Endodermal cell (in vitro differentiated cells): Measurements from ENCODE around the gene FLCN. TPM values are rescaled to one million over a fixed set of nuclear protein-coding genes. Genes with fewer than 3 reads are reported as not detected.
A peak's percentile ranks its signal among the peaks of the same experiment; 100 is the strongest.

ENCODE experiments used
- DNase-seq: peaks from one replicate; pipeline ENCODE4 v3.0.0-alpha.2; 2017
- H3K27ac ChIP-seq: 2 replicates; pipeline ENCODE4 v1.5.1; 2013; ENCODE audit warnings: mild to moderate bottlenecking, low read depth, low read length, moderate library complexity
- H3K27me3 ChIP-seq: 2 replicates; pipeline ENCODE4 v1.6.1; 2013; ENCODE audit warnings: mild to moderate bottlenecking, low read length, moderate library complexity; ENCODE audit not compliant: insufficient read depth, control insufficient read depth, poor library complexity, severe bottlenecking
- H3K36me3 ChIP-seq: 2 replicates; pipeline ENCODE4 v1.7.0; 2013; ENCODE audit warnings: mild to moderate bottlenecking, low read length, moderate library complexity; ENCODE audit not compliant: control insufficient read depth, insufficient read depth
- H3K4me1 ChIP-seq: one replicate; pipeline ENCODE4 v1.7.0; 2013; ENCODE audit warnings: low read length; ENCODE audit not compliant: control insufficient read depth, insufficient read depth
- H3K4me3 ChIP-seq: 2 replicates; pipeline ENCODE4 v1.5.1; 2013; ENCODE audit warnings: mild to moderate bottlenecking, low read length, moderate library complexity
- H3K9ac ChIP-seq: 2 replicates; pipeline ENCODE4 v1.6.1; 2013; ENCODE audit warnings: mild to moderate bottlenecking, low read length, moderate library complexity; ENCODE audit not compliant: poor library complexity, severe bottlenecking; ENCODE audit errors: extremely low read depth
- H3K9me3 ChIP-seq: 2 replicates; pipeline ENCODE4 v1.6.1; 2013; ENCODE audit warnings: mild to moderate bottlenecking, low read length, moderate library complexity; ENCODE audit not compliant: control insufficient read depth
- H3K27ac Mint-ChIP-seq: 2 replicates; pipeline ENCODE4 v1.8.0; 2020; ENCODE audit warnings: mixed read lengths
- H3K27me3 Mint-ChIP-seq: 2 replicates; pipeline ENCODE4 v1.8.0; 2021; ENCODE audit warnings: mild to moderate bottlenecking, mixed read lengths; ENCODE audit not compliant: insufficient read depth
- H3K36me3 Mint-ChIP-seq: 2 replicates; pipeline ENCODE4 v1.8.0; 2020; ENCODE audit warnings: low read depth, mixed read lengths
- H3K4me1 Mint-ChIP-seq: 2 replicates; pipeline ENCODE4 v1.8.0; 2020; ENCODE audit warnings: mixed read lengths
- H3K4me3 Mint-ChIP-seq: 2 replicates; pipeline ENCODE4 v1.8.0; 2020; ENCODE audit warnings: mild to moderate bottlenecking, moderate library complexity, mixed read lengths
- H3K9me3 Mint-ChIP-seq: 2 replicates; pipeline ENCODE4 v1.8.0; 2020; ENCODE audit warnings: mild to moderate bottlenecking, mixed read lengths
- CTCF ChIP-seq: fragments of 200-600 bp; sonication (generic); conservative IDR thresholded peaks from 2 replicates; pipeline ENCODE4 v1.5.0; 2021; ENCODE audit warnings: antibody characterized with exemption, mild to moderate bottlenecking
- WGBS, 2 experiments: methylation state at CpG; one replicate each; pipeline versions ENCODE4 v1.1.5 to v1.1.7; 2013; ENCODE audit warnings: missing lambda C conversion rate in 2 of 2, mixed read lengths in 1 of 2; ENCODE audit not compliant: insufficient coverage in 1 of 2, insufficient read length in 1 of 2; 5-methylcytosine and 5-hydroxymethylcytosine counted together
- long read RNA-seq, 4 experiments: library from polyadenylated mRNA in 2 of 4; library from RNA in 1 of 4; library from capped mRNA in 1 of 4; stranded (forward) in 3 of 4; unstranded in 1 of 4; transcript quantifications; one replicate each; pipeline ENCODE4 v2.0.0, GENCODE V29; 2020 to 2021; ENCODE audit warnings: inconsistent platforms in 1 of 4
- polyA plus RNA-seq, 2 experiments: library from polyadenylated mRNA; stranded (reverse); fragments of 50-300 nt; gene quantifications; one replicate each; pipeline ENCODE4 v1.2.3, GENCODE V29; 2013
- total RNA-seq, 2 donors: library from RNA; stranded (reverse); fragmentation: NEBNext Ultra II Directional in 1 of 2; extraction: Animal tissue kit (Norgen Biotek cat#: 25700) in 1 of 2; gene quantifications; 2 replicates in 1 of 2; 3 replicates in 1 of 2; pipeline ENCODE4 v1.2.1, GENCODE V29; 2021

FLCN gene
- total RNA-seq: 10 to 100 TPM; 41.8 to 47.2 TPM
- polyA plus RNA-seq (2013, experiment 1 of 2): 22.6 TPM
- 19.6 TPM for polyA plus RNA-seq (2013, experiment 2 of 2)
- long read RNA-seq, experiment 1: 0 reads
- long read RNA-seq, experiment 2, transcript FLCN-201 (14 exons, 3,638 nt): major isoform, 7 of 10 reads
- long read RNA-seq, experiment 2, partial matches to known transcripts: 2 of 10 reads
- long read RNA-seq, experiment 2, other reads (novel, unspliced or antisense): 1 of 10 reads
- long read RNA-seq, experiment 3, transcript FLCN-203 (8 exons, 1,692 nt): minor isoform, 10 of 86 reads
- long read RNA-seq, experiment 3, transcript FLCN-201 (14 exons, 3,638 nt): major isoform, 49 of 86 reads
- long read RNA-seq, experiment 3, partial matches to known transcripts: 5 of 86 reads
- long read RNA-seq, experiment 3, other reads (novel, unspliced or antisense): 22 of 86 reads
- long read RNA-seq, experiment 4, partial matches to known transcripts: 0 of 1 reads
- long read RNA-seq, experiment 4, other reads (novel, unspliced or antisense): 0 of 1 reads

DNA sequence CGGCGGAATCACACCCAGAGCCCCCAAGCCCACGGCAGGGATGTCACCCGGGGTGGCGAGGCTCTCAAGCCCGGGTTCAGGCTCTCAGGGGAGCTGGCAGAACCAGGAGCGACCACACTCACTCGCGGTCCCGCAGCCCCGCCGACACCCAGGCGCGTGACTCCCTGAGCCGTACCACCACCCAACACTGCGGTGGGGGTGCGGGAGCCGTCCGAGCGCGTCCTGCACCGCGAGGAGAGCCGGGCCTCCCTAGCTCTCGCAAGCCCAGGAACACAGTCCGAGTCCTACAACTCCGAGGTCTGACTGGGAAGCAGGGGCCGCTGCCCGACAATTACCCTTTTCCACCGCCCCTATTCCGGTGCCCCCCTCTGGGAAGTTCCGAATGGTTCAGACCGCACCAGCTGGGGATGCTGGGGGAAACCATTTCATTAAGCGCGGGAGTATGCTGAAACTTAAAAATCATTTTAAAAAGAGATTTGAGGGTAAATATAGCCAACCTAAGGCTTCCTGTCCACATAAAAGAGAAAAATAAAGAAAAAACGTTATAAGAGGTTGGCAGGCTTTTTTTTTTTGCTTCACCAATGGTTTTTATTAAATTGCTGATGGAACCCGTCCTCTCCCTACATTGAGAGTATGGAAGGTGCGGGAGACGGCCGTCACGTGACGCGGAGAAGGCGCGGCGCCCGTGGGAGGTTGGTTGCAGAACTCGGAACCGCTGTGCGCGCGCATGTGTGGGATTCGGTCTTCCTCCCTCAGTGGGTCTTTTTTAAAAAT lies at the start of gene FLCN:
Gene FLCN, minus strand, starts transcription at position 143 of the 774 bp plus-strand sequence. CDS start 9,031 bp downstream, outside the sequence.
- H3K36me3 Mint-ChIP-seq: peaks cover 13% of the 10 kb centered on the region
- peak within 1 kb of the TSS; percentile 99 for H3K27ac Mint-ChIP-seq
- H3K9ac ChIP-seq: peak within 1 kb of the TSS; percentile 100
- WGBS, 2 experiments: 0 to 1% methylated on average over 29 to 53 of the region's 53 CpGs
- peak within 1 kb of the TSS; percentile 94 for H3K4me3 Mint-ChIP-seq
- H3K4me1 Mint-ChIP-seq: peaks cover 14% of the 10 kb centered on the region
- no peaks in the 10 kb centered on the region for H3K27me3 Mint-ChIP-seq
- no peak for TF ChIP-seq CTCF
- no peaks in the 10 kb centered on the region for H3K9me3 Mint-ChIP-seq
- H3K27ac ChIP-seq: peak within 1 kb of the TSS; percentile 100
- peaks cover 7% of the 10 kb centered on the region for H3K36me3 ChIP-seq
- H3K27me3 ChIP-seq: no peaks in the 10 kb centered on the region
- DNase-seq: peak; percentile 92
- H3K9me3 ChIP-seq: no peaks in the 10 kb centered on the region
- H3K4me3 ChIP-seq: peak within 1 kb of the TSS; percentile 92
- H3K4me1 ChIP-seq: no peaks in the 10 kb centered on the region

- Histone ChIP-seq H3K4me1 (no peaks in the 10 kb centered on the region), H3K27me3 (no peaks in the 10 kb centered on the region), H3K36me3 (no peaks in the 10 kb centered on the region), H3K9me3 (no peaks in the 10 kb centered on the region), H3K9ac (no peak overlapping the region), H3K27ac (no peak overlapping the region), H3K4me3 (no peak overlapping the region)
- no peak for TF ChIP-seq CTCF
- Mint-ChIP-seq H3K4me3 (no peak overlapping the region), H3K27me3 (peaks cover 1% of the 10 kb centered on the region), H3K27ac (no peak overlapping the region), H3K9me3 (no peaks in the 10 kb centered on the region), H3K36me3 (no peaks in the 10 kb centered on the region), H3K4me1 (peaks cover 4% of the 10 kb centered on the region)
- WGBS, 2 experiments: 90 to 94% methylated on average over 5 of the region's 5 CpGs
- no peak for DNase-seq
These were observed 49.0 kb upstream of the FLCN start for GRCh38 chr17:17285951-17286350.

- Mint-ChIP-seq H3K4me1 (peaks cover 10% of the 10 kb centered on the region), H3K9me3 (no peaks in the 10 kb centered on the region), H3K36me3 (peaks cover 7% of the 10 kb centered on the region), H3K27ac (peak within 1 kb of the TSS; percentile 92), H3K27me3 (no peaks in the 10 kb centered on the region), H3K4me3 (peak within 1 kb of the TSS; percentile 89)
- no peak for TF ChIP-seq CTCF
- Histone ChIP-seq H3K36me3 (peaks cover 20% of the 10 kb centered on the region), H3K4me1 (no peaks in the 10 kb centered on the region), H3K4me3 (peak within 1 kb of the TSS; percentile 84), H3K9me3 (no peaks in the 10 kb centered on the region), H3K27ac (peak within 1 kb of the TSS; percentile 98), H3K9ac (peak within 1 kb of the TSS; percentile 92), H3K27me3 (no peaks in the 10 kb centered on the region)
- WGBS, 2 experiments: 0 to 1% methylated on average over 53 to 80 of the region's 80 CpGs
- DNase-seq: peak; percentile 99
These were observed 43.9 kb upstream of the FLCN start, which contains the start of gene COPS3 for GRCh38 chr17:17280613-17281549. COPS3 (minus strand) TSS chr17:17281246; CDS start chr17:17281186, 60 bp downstream.
